Fibroblast of lung (primary cell): ENCODE results near the gene WSCD2. TPM values are rescaled to one million over a fixed set of nuclear protein-coding genes. Genes with fewer than 3 reads are reported as not detected.

Experiments used
- DNase-seq, 2 donors: peaks; one replicate each; pipeline versions ENCODE4 v3.0.0 to v3.0.0-alpha.2; 2010; ENCODE audit warnings: low read depth in 2 of 2
- H2AFZ ChIP-seq: 2 replicates; pipeline ENCODE4 v1.5.1; 2012; ENCODE audit warnings: low read length, control low read depth, inconsistent platforms
- H3K27ac ChIP-seq: 2 replicates; pipeline ENCODE4 v1.5.1; 2011; ENCODE audit warnings: low read length, control low read depth; ENCODE audit not compliant: insufficient read depth
- H3K27me3 ChIP-seq: 2 replicates; pipeline ENCODE4 v1.5.1; 2011; ENCODE audit warnings: mild to moderate bottlenecking, low read length; ENCODE audit not compliant: control insufficient read depth, insufficient read depth
- H3K36me3 ChIP-seq: 2 replicates; pipeline ENCODE4 v1.5.1; 2011; ENCODE audit warnings: low read length; ENCODE audit not compliant: control insufficient read depth, insufficient read depth
- H3K4me1 ChIP-seq: 2 replicates; pipeline ENCODE4 v1.5.1; 2011; ENCODE audit warnings: low read length; ENCODE audit not compliant: control insufficient read depth, insufficient read depth; ENCODE audit errors: extremely low read depth
- H3K4me2 ChIP-seq: 2 replicates; pipeline ENCODE4 v1.5.1; 2011; ENCODE audit warnings: low read length, control low read depth; ENCODE audit not compliant: insufficient read depth; ENCODE audit errors: extremely low read depth
- H3K4me3 ChIP-seq, 4 experiments: fragments of 200-600 bp in 1 of 4; sonication (generic) in 1 of 4; replicated peaks in 1 of 4; 2 replicates each; pipeline ENCODE4 v1.5.1; 2011 to 2016; ENCODE audit warnings: low read length in 4 of 4, low read depth in 3 of 4, mild to moderate bottlenecking in 3 of 4, control low read depth in 2 of 4, inconsistent platforms in 1 of 4, mixed read lengths in 1 of 4; ENCODE audit not compliant: insufficient read depth in 1 of 4; ENCODE audit errors: control extremely low read depth in 1 of 4
- H3K79me2 ChIP-seq: 2 replicates; pipeline ENCODE4 v1.5.1; 2012; ENCODE audit warnings: mild to moderate bottlenecking, low read length, inconsistent platforms; ENCODE audit not compliant: control insufficient read depth, insufficient read depth
- H3K9ac ChIP-seq: 2 replicates; pipeline ENCODE4 v1.5.1; 2011; ENCODE audit warnings: mild to moderate bottlenecking, low read length, control low read depth; ENCODE audit not compliant: insufficient read depth
- H3K9me3 ChIP-seq: 2 replicates; pipeline ENCODE4 v1.5.1; 2012; ENCODE audit warnings: low read depth, low read length; ENCODE audit not compliant: control insufficient read depth, insufficient read depth
- H4K20me1 ChIP-seq: 2 replicates; pipeline ENCODE4 v1.5.1; 2011; ENCODE audit warnings: low read length; ENCODE audit not compliant: control insufficient read depth, insufficient read depth; ENCODE audit errors: extremely low read depth
- EZH2 ChIP-seq: IDR thresholded peaks from 2 replicates; pipeline ENCODE4 v1.5.1; 2012; ENCODE audit warnings: low read length, control low read depth, mild to moderate bottlenecking; ENCODE audit errors: missing control alignments
- polyA plus RNA-seq, 2 donors: library from polyadenylated mRNA; depleted of rRNA in 1 of 2; stranded (reverse) in 1 of 2; unstranded in 1 of 2; fragments of >200 nt; gene quantifications; 2 replicates each; pipeline ENCODE4 v1.2.1, GENCODE V29; 2011 to 2012; ENCODE audit warnings: missing spikeins in 1 of 2
- total RNA-seq: library from RNA; depleted of rRNA; stranded (reverse); fragments of >200 nt; gene quantifications from 2 replicates; pipeline ENCODE4 v1.2.1, GENCODE V29; 2014
- TF ChIP-seq, protein P1 (sequence below), 2 donors: IDR thresholded peaks in 1 of 2; conservative IDR thresholded peaks in 1 of 2; 1 replicate in 1 of 2; 2 replicates in 1 of 2; pipeline ENCODE4 v1.5.1; 2011 to 2012; ENCODE audit warnings: low read length in 2 of 2, control low read depth in 1 of 2, inconsistent platforms in 1 of 2, low read depth in 1 of 2, mild to moderate bottlenecking in 1 of 2

The WSCD2 gene
- total and polyA plus RNA-seq, 2 donors (not counting 1 experiment from before 2014, with no cell fraction given): not detected

GRCh38 chr12:108193493-108193892 is 64.4 kb downstream of the WSCD2 start:
- Histone ChIP-seq H2AFZ (no peak overlapping the region), H3K9ac (no peak overlapping the region), H3K4me3 (no peak overlapping the region), H3K79me2 (no peaks in the 10 kb centered on the region), H3K27me3 (no peaks in the 10 kb centered on the region), H3K36me3 (no peaks in the 10 kb centered on the region), H3K27ac (no peak overlapping the region), H3K4me2 (no peak overlapping the region), H4K20me1 (no peaks in the 10 kb centered on the region), H3K9me3 (no peaks in the 10 kb centered on the region), H3K4me1 (no peaks in the 10 kb centered on the region)
- DNase-seq: no peak
- TF ChIP-seq, protein P1, sequence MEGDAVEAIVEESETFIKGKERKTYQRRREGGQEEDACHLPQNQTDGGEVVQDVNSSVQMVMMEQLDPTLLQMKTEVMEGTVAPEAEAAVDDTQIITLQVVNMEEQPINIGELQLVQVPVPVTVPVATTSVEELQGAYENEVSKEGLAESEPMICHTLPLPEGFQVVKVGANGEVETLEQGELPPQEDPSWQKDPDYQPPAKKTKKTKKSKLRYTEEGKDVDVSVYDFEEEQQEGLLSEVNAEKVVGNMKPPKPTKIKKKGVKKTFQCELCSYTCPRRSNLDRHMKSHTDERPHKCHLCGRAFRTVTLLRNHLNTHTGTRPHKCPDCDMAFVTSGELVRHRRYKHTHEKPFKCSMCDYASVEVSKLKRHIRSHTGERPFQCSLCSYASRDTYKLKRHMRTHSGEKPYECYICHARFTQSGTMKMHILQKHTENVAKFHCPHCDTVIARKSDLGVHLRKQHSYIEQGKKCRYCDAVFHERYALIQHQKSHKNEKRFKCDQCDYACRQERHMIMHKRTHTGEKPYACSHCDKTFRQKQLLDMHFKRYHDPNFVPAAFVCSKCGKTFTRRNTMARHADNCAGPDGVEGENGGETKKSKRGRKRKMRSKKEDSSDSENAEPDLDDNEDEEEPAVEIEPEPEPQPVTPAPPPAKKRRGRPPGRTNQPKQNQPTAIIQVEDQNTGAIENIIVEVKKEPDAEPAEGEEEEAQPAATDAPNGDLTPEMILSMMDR (conservative IDR thresholded peaks at IDR 0.05 in 1 of 2, IDR thresholded peaks at IDR 0.05 in 1 of 2; ENCODE audit: low read depth in 1 of 2, low read length in 2 of 2): no peak
- TF ChIP-seq EZH2: no peak

GRCh38 chr12:108193917-108194316 is 64.8 kb downstream of the WSCD2 start:
- no peaks in the 10 kb centered on the region for H3K36me3 ChIP-seq
- H3K4me2 ChIP-seq: no peak overlapping the region
- TF ChIP-seq EZH2: no peak
- TF ChIP-seq, protein P1 (conservative IDR thresholded peaks at IDR 0.05 in 1 of 2, IDR thresholded peaks at IDR 0.05 in 1 of 2; ENCODE audit: low read depth in 1 of 2, low read length in 2 of 2): peak; percentile 46 to 57
- H3K9me3 ChIP-seq: no peaks in the 10 kb centered on the region
- no peak overlapping the region for H3K4me3 ChIP-seq
- no peaks in the 10 kb centered on the region for H3K27me3 ChIP-seq
- no peak overlapping the region for H2AFZ ChIP-seq
- no peak overlapping the region for H3K9ac ChIP-seq
- no peaks in the 10 kb centered on the region for H3K4me1 ChIP-seq
- no peaks in the 10 kb centered on the region for H4K20me1 ChIP-seq
- no peaks in the 10 kb centered on the region for H3K79me2 ChIP-seq
- H3K27ac ChIP-seq: no peak overlapping the region
- DNase-seq: peak in 1 of 2 donors; percentile 9

DNA sequence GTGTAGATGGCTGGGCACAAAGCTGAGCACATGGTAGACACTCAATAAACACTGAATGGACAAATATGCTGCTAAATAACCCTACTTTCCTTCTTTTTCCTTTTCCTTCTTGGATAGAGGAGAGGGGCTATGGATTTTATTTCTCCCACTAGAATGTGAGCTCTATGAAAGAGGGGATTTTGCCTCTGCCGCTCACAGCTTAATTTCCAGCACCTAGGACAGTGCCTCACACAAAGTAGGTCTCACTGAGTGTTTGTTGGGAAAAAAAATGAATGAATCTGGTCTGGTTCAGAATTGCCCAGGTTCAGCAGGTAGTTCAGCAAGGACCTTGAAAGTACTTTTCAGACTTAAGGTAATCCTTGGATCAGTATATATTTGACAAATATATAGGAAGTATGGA is 65.5 kb downstream of the WSCD2 start:
- Histone ChIP-seq H3K9me3 (no peaks in the 10 kb centered on the region), H3K36me3 (no peaks in the 10 kb centered on the region), H3K79me2 (no peaks in the 10 kb centered on the region), H2AFZ (no peak overlapping the region), H3K27me3 (no peaks in the 10 kb centered on the region), H3K27ac (no peak overlapping the region), H4K20me1 (no peaks in the 10 kb centered on the region), H3K4me2 (no peak overlapping the region), H3K4me3 (no peak overlapping the region), H3K9ac (no peak overlapping the region), H3K4me1 (no peaks in the 10 kb centered on the region)
- no peak for DNase-seq
- no peak for TF ChIP-seq EZH2
- TF ChIP-seq, protein P1 (conservative IDR thresholded peaks at IDR 0.05 in 1 of 2, IDR thresholded peaks at IDR 0.05 in 1 of 2; ENCODE audit: low read depth in 1 of 2, low read length in 2 of 2): no peak
